CD4-positive, alpha-beta T cell treated with Interleukin-6 at 100 ng/mL for 8 hours (primary cell): Measurements from ENCODE around the gene COLGALT1.

ENCODE experiments used
- DNase-seq: peaks from one replicate; pipeline ENCODE4 v3.0.0-alpha.2; 2020; ENCODE audit warnings: mixed read lengths, low spot score

Gene COLGALT1

GRCh38 chr19:17599780-17600179, 44.3 kb downstream of the COLGALT1 start:
- no peak for DNase-seq

GRCh38 chr19:17601683-17602082, 46.2 kb downstream of the COLGALT1 start:
- DNase-seq = no peak

GRCh38 chr19:17602217-17602616, 46.8 kb downstream of the COLGALT1 start:
- DNase-seq = no peak

- no peak for DNase-seq
These were observed 47.5 kb downstream of the COLGALT1 start for GRCh38 chr19:17602872-17603510.

- DNase-seq = no peak
These were observed 49.0 kb downstream of the COLGALT1 start for GRCh38 chr19:17604372-17605025.

- no peak for DNase-seq
These were observed 49.7 kb downstream of the COLGALT1 start for GRCh38 chr19:17605117-17605516.

GRCh38 chr19:17605761-17606589, 50.5 kb downstream of the COLGALT1 start:
- peak; percentile 75 for DNase-seq

- no peak for DNase-seq
These were observed 51.2 kb downstream of the COLGALT1 start for GRCh38 chr19:17606590-17607185.

GRCh38 chr19:17607936-17608335, 52.5 kb downstream of the COLGALT1 start:
- DNase-seq = no peak

- no peak for DNase-seq
These were observed 54.9 kb downstream of the COLGALT1 start for GRCh38 chr19:17610384-17610783.

GRCh38 chr19:17611462-17612244, 56.2 kb downstream of the COLGALT1 start:
- no peak for DNase-seq

- no peak for DNase-seq
These were observed 59.0 kb downstream of the COLGALT1 start for GRCh38 chr19:17614476-17614875.

GRCh38 chr19:17615889-17616685, 60.6 kb downstream of the COLGALT1 start:
- DNase-seq = no peak

GRCh38 chr19:17616686-17616960, 61.2 kb downstream of the COLGALT1 start:
- no peak for DNase-seq

- DNase-seq = no peak
These were observed 61.7 kb downstream of the COLGALT1 start for GRCh38 chr19:17616961-17617806.

- no peak for DNase-seq
These were observed 62.4 kb downstream of the COLGALT1 start for GRCh38 chr19:17617807-17618192.

GRCh38 chr19:17618281-17618903, 62.9 kb downstream of the COLGALT1 start:
- DNase-seq = no peak

- no peak for DNase-seq
These were observed 63.5 kb downstream of the COLGALT1 start for GRCh38 chr19:17618936-17619335.

GRCh38 chr19:17620696-17621095, 65.2 kb downstream of the COLGALT1 start:
- DNase-seq = no peak
